Panc1 (cell line): ENCODE data around the gene ZNF865. TPM values are rescaled to one million over a fixed set of nuclear protein-coding genes. Genes with fewer than 3 reads are reported as not detected.

Experiments used
- ATAC-seq: fragments of 200-7000 bp; cut with Tn5 transposase; 2 replicates; pipeline ENCODE4 v1.9.1; 2020; ENCODE audit warnings: mild to moderate bottlenecking, moderate library complexity
- BruUV-seq: library from RNA; stranded (reverse); fragments of 400-500 nt; replicated peaks from 2 replicates; lab custom pipeline; 2021; lab: Mats Ljungman, UMichigan
- CTCF ChIA-PET: fragments of 300-600 bp; sonication (Branson Sonifier 250); formaldehyde crosslinking; loops from one replicate; lab custom pipeline; 2022; ENCODE audit warnings: antibody characterized with exemption; lab: Charles Lee
- POLR2A ChIA-PET: fragments of 300-600 bp; sonication (Branson Sonifier 250); formaldehyde crosslinking; loops from one replicate; lab custom pipeline; 2022; ENCODE audit warnings: antibody characterized with exemption; lab: Charles Lee
- DNase-seq: peaks from one replicate; pipeline ENCODE4 v3.0.0-alpha.2; 2010; ENCODE audit warnings: low read depth, low spot score
- H3K27ac ChIP-seq: 2 replicates; pipeline ENCODE4 v1.5.1; 2011; ENCODE audit warnings: mild to moderate bottlenecking, low read length, inconsistent platforms
- H3K27me3 ChIP-seq: fragments of 200-500 bp; sonication (Bioruptor generic); 2 replicates; pipeline ENCODE4 v1.6.0; 2014; ENCODE audit warnings: low read length, inconsistent platforms; ENCODE audit not compliant: control insufficient read depth, insufficient read depth
- H3K36me3 ChIP-seq: fragments of 200-500 bp; sonication (Bioruptor generic); 2 replicates; pipeline ENCODE4 v1.5.1; 2014; ENCODE audit warnings: inconsistent platforms, mild to moderate bottlenecking, low read length, moderate library complexity; ENCODE audit not compliant: control insufficient read depth, insufficient read depth
- H3K4me1 ChIP-seq: 2 replicates; pipeline ENCODE4 v1.5.1; 2011; ENCODE audit warnings: inconsistent platforms, mild to moderate bottlenecking, low read length, moderate library complexity; ENCODE audit not compliant: control insufficient read depth, insufficient read depth
- H3K4me3 ChIP-seq, 2 experiments: 2 replicates each; pipeline ENCODE4 v1.5.1; 2011 to 2012; ENCODE audit warnings: low read depth in 2 of 2, low read length in 2 of 2, mild to moderate bottlenecking in 2 of 2, inconsistent platforms in 1 of 2, moderate library complexity in 1 of 2
- H3K9me3 ChIP-seq: fragments of 200-500 bp; sonication (Bioruptor generic); 2 replicates; pipeline ENCODE4 v1.5.1; 2014; ENCODE audit warnings: low read depth, mild to moderate bottlenecking, inconsistent platforms, low read length, moderate library complexity; ENCODE audit not compliant: control insufficient read depth, insufficient read depth
- CTCF ChIP-seq: fragments of 450-650 bp; IDR thresholded peaks from 2 replicates; pipeline ENCODE4 v1.5.1; 2017; ENCODE audit warnings: mild to moderate bottlenecking
- POLR2AphosphoS5 ChIP-seq: IDR thresholded peaks from 2 replicates; pipeline ENCODE4 v1.6.1; 2012; ENCODE audit warnings: mild to moderate bottlenecking, low read depth, low read length, moderate library complexity
- SIN3A ChIP-seq: IDR thresholded peaks from 2 replicates; pipeline ENCODE4 v1.6.1; 2012; ENCODE audit warnings: low read depth, mild to moderate bottlenecking, low read length, moderate library complexity, borderline replicate concordance; ENCODE audit not compliant: insufficient read depth
- TCF7L2 ChIP-seq: IDR thresholded peaks from 2 replicates; pipeline ENCODE4 v1.6.1; 2011; ENCODE audit warnings: mild to moderate bottlenecking, low read depth, low read length, inconsistent platforms
- in situ Hi-C: cut with HindIII; loops from 2 replicates; pipeline ENCODE4 v1.10.0; 2016; ENCODE audit warnings: low sequenced_read_pairs, low pct_unique_long_range_greater_than_20kb
- intact Hi-C: fragments of 100-400 bp; cut with micrococcal nuclease; formaldehyde crosslinking; loops from one replicate; pipeline ENCODE4 v1.10.0; 2022; ENCODE audit not compliant: unreplicated experiment
- total RNA-seq: library from RNA; stranded (reverse); gene quantifications from one replicate; pipeline ENCODE4 v1.2.1, GENCODE V29; 2021; ENCODE audit not compliant: unreplicated experiment
- TF ChIP-seq, protein P1 (sequence below), 2 experiments: IDR thresholded peaks; 2 replicates each; pipeline ENCODE4 v1.6.1; 2011 to 2012; ENCODE audit warnings: low read depth in 2 of 2, control low read depth in 1 of 2, low read length in 1 of 2, mild to moderate bottlenecking in 1 of 2, moderate library complexity in 1 of 2; ENCODE audit not compliant: insufficient read depth in 1 of 2

The ZNF865 gene
- total RNA-seq, 1 experiment from 2014 or later, result 25.6 TPM

GRCh38 chr19:55591555-55591954, 13.9 kb upstream of the ZNF865 start:
- in situ Hi-C loops, result no loop called here
- ATAC-seq (peak; percentile 16; the same call in 1 of the 2 replicates), DNase-seq (no peak)
- no TSS peak for BruUV-seq
- intact Hi-C loops, result no loop called here
- no peak overlapping the region for H3K4me3 ChIP-seq
- ChIA-PET CTCF (no interaction called here), POLR2A (no interaction called here)
- H3K4me1 ChIP-seq, result 0 out of 2 replicates have a peak, but pooled peaks cover 3% of the 10 kb centered on the region
- no peak overlapping the region for H3K27ac ChIP-seq
- no peaks in the 10 kb centered on the region; the same call in 1 of the 2 replicates for H3K36me3 ChIP-seq
- TF ChIP-seq, protein P1, sequence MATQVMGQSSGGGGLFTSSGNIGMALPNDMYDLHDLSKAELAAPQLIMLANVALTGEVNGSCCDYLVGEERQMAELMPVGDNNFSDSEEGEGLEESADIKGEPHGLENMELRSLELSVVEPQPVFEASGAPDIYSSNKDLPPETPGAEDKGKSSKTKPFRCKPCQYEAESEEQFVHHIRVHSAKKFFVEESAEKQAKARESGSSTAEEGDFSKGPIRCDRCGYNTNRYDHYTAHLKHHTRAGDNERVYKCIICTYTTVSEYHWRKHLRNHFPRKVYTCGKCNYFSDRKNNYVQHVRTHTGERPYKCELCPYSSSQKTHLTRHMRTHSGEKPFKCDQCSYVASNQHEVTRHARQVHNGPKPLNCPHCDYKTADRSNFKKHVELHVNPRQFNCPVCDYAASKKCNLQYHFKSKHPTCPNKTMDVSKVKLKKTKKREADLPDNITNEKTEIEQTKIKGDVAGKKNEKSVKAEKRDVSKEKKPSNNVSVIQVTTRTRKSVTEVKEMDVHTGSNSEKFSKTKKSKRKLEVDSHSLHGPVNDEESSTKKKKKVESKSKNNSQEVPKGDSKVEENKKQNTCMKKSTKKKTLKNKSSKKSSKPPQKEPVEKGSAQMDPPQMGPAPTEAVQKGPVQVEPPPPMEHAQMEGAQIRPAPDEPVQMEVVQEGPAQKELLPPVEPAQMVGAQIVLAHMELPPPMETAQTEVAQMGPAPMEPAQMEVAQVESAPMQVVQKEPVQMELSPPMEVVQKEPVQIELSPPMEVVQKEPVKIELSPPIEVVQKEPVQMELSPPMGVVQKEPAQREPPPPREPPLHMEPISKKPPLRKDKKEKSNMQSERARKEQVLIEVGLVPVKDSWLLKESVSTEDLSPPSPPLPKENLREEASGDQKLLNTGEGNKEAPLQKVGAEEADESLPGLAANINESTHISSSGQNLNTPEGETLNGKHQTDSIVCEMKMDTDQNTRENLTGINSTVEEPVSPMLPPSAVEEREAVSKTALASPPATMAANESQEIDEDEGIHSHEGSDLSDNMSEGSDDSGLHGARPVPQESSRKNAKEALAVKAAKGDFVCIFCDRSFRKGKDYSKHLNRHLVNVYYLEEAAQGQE (IDR thresholded peaks at IDR 0.05; ENCODE audit: insufficient read depth in 1 of 2, low read depth in 2 of 2, low read length in 1 of 2), result no peak
- TF ChIP-seq POLR2AphosphoS5 (0 out of 2 replicates have a peak, but pooled peaks have one; percentile 16), TCF7L2 (no peak), CTCF (no peak)
- no peaks in the 10 kb centered on the region for H3K27me3 ChIP-seq
- no peaks in the 10 kb centered on the region for H3K9me3 ChIP-seq

DNA sequence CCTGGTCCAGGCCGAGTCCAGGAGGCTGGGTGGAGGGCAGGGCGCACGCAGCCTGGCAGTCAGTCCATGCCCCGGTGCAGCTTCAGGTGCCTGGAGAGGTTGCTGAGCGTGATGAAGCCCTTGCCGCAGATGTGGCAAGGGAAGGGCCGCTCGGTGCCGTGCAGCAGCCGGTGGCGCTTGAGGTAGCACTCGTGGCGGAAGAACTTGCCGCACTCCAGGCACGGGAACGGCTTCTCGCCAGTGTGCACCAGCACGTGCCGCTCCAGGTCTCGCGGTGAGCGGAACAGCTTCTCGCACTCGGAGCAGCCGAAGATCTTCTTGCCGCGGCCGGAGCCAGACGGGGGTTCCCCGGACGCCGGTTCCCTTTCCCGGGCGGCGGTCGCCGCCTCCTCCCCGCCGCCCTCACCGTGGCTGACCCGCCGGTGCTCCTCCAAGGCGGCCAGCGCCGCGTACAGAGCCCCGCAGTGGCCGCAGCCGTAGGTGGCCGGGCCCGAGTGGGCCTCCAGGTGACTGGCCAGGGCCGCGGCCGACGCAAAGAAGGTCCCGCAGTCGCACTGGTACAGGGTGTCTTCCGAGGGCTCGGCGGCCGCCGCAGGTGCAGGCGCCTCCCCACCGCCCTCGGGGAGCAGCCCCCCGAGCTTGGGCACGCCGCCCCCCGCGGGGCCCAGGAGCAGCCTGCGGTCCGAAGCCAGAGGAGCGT, 12.9 kb upstream of the ZNF865 start:
- Histone ChIP-seq H3K36me3 (no peaks in the 10 kb centered on the region; the same call in 1 of the 2 replicates), H3K4me1 (no peaks in the 10 kb centered on the region), H3K9me3 (no peaks in the 10 kb centered on the region), H3K27me3 (no peaks in the 10 kb centered on the region), H3K4me3 (no peak overlapping the region), H3K27ac (no peak overlapping the region)
- no peak for TF ChIP-seq SIN3A
- TF ChIP-seq, protein P1 (IDR thresholded peaks at IDR 0.05; ENCODE audit: insufficient read depth in 1 of 2, low read depth in 2 of 2, low read length in 1 of 2), result no peak
- TF ChIP-seq CTCF, result no peak
- TF ChIP-seq POLR2AphosphoS5, result no peak
- TF ChIP-seq TCF7L2, result no peak
- in situ Hi-C loops (no loop called here), intact Hi-C loops (no loop called here)
- ChIA-PET CTCF (no interaction called here), POLR2A (no interaction called here)
- DNase-seq (no peak), ATAC-seq (no peak)
- BruUV-seq, result no TSS peak
